Common myeloid progenitor, CD34-positive (primary cell): Measurements from ENCODE around the gene RFX6.

Source experiments
- CTCF ChIA-PET: fragments of 350-600 bp; sonication (Branson Sonifier 250); formaldehyde crosslinking; loops from one replicate; lab custom pipeline; 2021; ENCODE audit warnings: antibody characterized with exemption; lab: Charles Lee
- POLR2A ChIA-PET: fragments of 350-600 bp; sonication (Branson Sonifier 250); formaldehyde crosslinking; loops from one replicate; lab custom pipeline; 2021; ENCODE audit warnings: antibody characterized with exemption; lab: Charles Lee
- DNase-seq, 3 donors: peaks; one replicate each; pipeline versions ENCODE4 v3.0.0 to v3.0.0-alpha.2; 2013
- H3K27ac ChIP-seq, 2 experiments: 1 replicate in 1 of 2; 2 replicates in 1 of 2; pipeline ENCODE4 v1.7.0; 2013; ENCODE audit warnings: inconsistent platforms in 2 of 2, low read length in 2 of 2, mild to moderate bottlenecking in 2 of 2, low read depth in 1 of 2, moderate library complexity in 1 of 2; ENCODE audit not compliant: severe bottlenecking in 2 of 2, insufficient read depth in 1 of 2, poor library complexity in 1 of 2
- H3K27me3 ChIP-seq, 5 experiments: replicated peaks in 2 of 5; 1 replicate in 3 of 5; 2 replicates in 2 of 5; pipeline versions ENCODE4 v1.6.1 to v1.7.0; 2013; ENCODE audit warnings: low read length in 4 of 5, mild to moderate bottlenecking in 2 of 5, moderate library complexity in 2 of 5, inconsistent platforms in 1 of 5; ENCODE audit not compliant: insufficient read depth in 5 of 5, control insufficient read depth in 4 of 5
- H3K36me3 ChIP-seq, 4 experiments: 1 replicate in 2 of 4; 2 replicates in 2 of 4; pipeline versions ENCODE4 v1.6.1 to v1.7.0; 2013; ENCODE audit warnings: low read length in 3 of 4, control low read depth in 1 of 4, mild to moderate bottlenecking in 1 of 4; ENCODE audit not compliant: control insufficient read depth in 4 of 4, insufficient read depth in 4 of 4
- H3K4me1 ChIP-seq, 4 experiments: 1 replicate in 3 of 4; 2 replicates in 1 of 4; pipeline versions ENCODE4 v1.6.1 to v1.7.1; 2013; ENCODE audit warnings: low read length in 3 of 4, mild to moderate bottlenecking in 3 of 4, control low read depth in 1 of 4, inconsistent platforms in 1 of 4, moderate library complexity in 1 of 4; ENCODE audit not compliant: control insufficient read depth in 4 of 4, insufficient read depth in 4 of 4; ENCODE audit errors: control extremely low read depth in 1 of 4
- H3K4me3 ChIP-seq, 7 experiments: 1 replicate in 4 of 7; 2 replicates in 3 of 7; pipeline versions ENCODE4 v1.5.1 to v1.7.0; 2013; ENCODE audit warnings: mild to moderate bottlenecking in 7 of 7, low read length in 6 of 7, moderate library complexity in 6 of 7, inconsistent platforms in 2 of 7, low read depth in 2 of 7, control low read depth in 1 of 7; ENCODE audit not compliant: insufficient read depth in 4 of 7, control insufficient read depth in 1 of 7; ENCODE audit errors: extremely low read depth in 1 of 7
- H3K9me3 ChIP-seq, 5 experiments: 1 replicate in 4 of 5; 2 replicates in 1 of 5; pipeline versions ENCODE4 v1.6.1 to v1.7.1; 2013; ENCODE audit warnings: low read length in 4 of 5, mild to moderate bottlenecking in 2 of 5, inconsistent platforms in 1 of 5, low read depth in 1 of 5, moderate library complexity in 1 of 5; ENCODE audit not compliant: control insufficient read depth in 4 of 5, insufficient read depth in 2 of 5; ENCODE audit errors: control extremely low read depth in 1 of 5
- WGBS: methylation state at CpG from one replicate; pipeline ENCODE4 v1.1.5; 2013; ENCODE audit not compliant: insufficient coverage; 5-methylcytosine and 5-hydroxymethylcytosine counted together

RFX6 gene

GRCh38 chr6:116876107-116876506 lies 935 bp upstream of the RFX6 start:
- Histone ChIP-seq H3K27me3 (peaks cover 18 to 53% (median 22%) of the 10 kb centered on the region in 5 experiments), H3K4me1 (peaks cover 0 to 11% (median 8%) of the 10 kb centered on the region in 4 experiments), H3K4me3 (peak overlapping the region in 1 of 7 experiments; percentile 40), H3K27ac (no peak overlapping the region), H3K36me3 (no peaks in the 10 kb centered on the region), H3K9me3 (peaks cover 0 to 10% (median 2%) of the 10 kb centered on the region in 5 experiments)
- 46% methylated on average over 3 of the region's 8 CpGs for whole genome bisulfite sequencing
- POLR2A ChIA-PET, result no interaction called here
- peak in 1 of 3 donors; percentile 12 for DNase-seq
- CTCF ChIA-PET, result no interaction called here

- ChIA-PET POLR2A (no interaction called here), CTCF (interaction anchor here (0.9 kb wide), 1 partner anchor 95 kb away, joined by 3 read pairs; no protein-coding TSS in a partner anchor)
- DNase-seq, result peak in 1 of 3 donors; percentile 20
- H3K4me1 ChIP-seq, result peaks cover 0 to 11% (median 8%) of the 10 kb centered on the region in 4 experiments
- H3K9me3 ChIP-seq, result peaks cover 0 to 4% (median 1%) of the 10 kb centered on the region in 5 experiments
- H3K27me3 ChIP-seq, result peaks cover 18 to 53% (median 25%) of the 10 kb centered on the region in 5 experiments
- WGBS, result 7% methylated on average over 10 of the region's 10 CpGs
- H3K36me3 ChIP-seq, result no peaks in the 10 kb centered on the region
- H3K27ac ChIP-seq, result no peak overlapping the region
- H3K4me3 ChIP-seq, result no peak overlapping the region
Observed at GRCh38 chr6:116877743-116878142, 701 bp downstream of the RFX6 start.

- Histone ChIP-seq H3K4me1 (peaks cover 0 to 11% (median 8%) of the 10 kb centered on the region in 4 experiments), H3K27me3 (peaks cover 9 to 31% (median 17%) of the 10 kb centered on the region in 5 experiments), H3K9me3 (no peaks in the 10 kb centered on the region), H3K4me3 (no peak overlapping the region), H3K27ac (no peak overlapping the region), H3K36me3 (no peaks in the 10 kb centered on the region)
- no peak for DNase-seq
- ChIA-PET POLR2A (no interaction called here), CTCF (no interaction called here)
Observed at GRCh38 chr6:116881236-116881635, 4.2 kb downstream of the RFX6 start.

- no peak for DNase-seq
- 100% methylated on average over 1 of the region's 1 CpG for WGBS
- Histone ChIP-seq H3K27ac (no peak overlapping the region), H3K27me3 (peaks cover 2 to 13% (median 6%) of the 10 kb centered on the region in 5 experiments), H3K4me1 (no peaks in the 10 kb centered on the region), H3K4me3 (no peak overlapping the region), H3K36me3 (no peaks in the 10 kb centered on the region), H3K9me3 (no peaks in the 10 kb centered on the region)
- CTCF ChIA-PET, result interaction anchor here (0.7 kb wide), 1 partner anchor 950 kb away, joined by 3 read pairs; no protein-coding TSS in a partner anchor
- POLR2A ChIA-PET, result no interaction called here
Observed at GRCh38 chr6:116883005-116883404, 6.0 kb downstream of the RFX6 start.

- Histone ChIP-seq H3K9me3 (no peaks in the 10 kb centered on the region), H3K27me3 (peaks cover 3 to 9% (median 6%) of the 10 kb centered on the region in 5 experiments), H3K4me1 (no peaks in the 10 kb centered on the region), H3K36me3 (no peaks in the 10 kb centered on the region), H3K27ac (no peak overlapping the region), H3K4me3 (no peak overlapping the region)
- WGBS, result 96% methylated on average over 2 of the region's 3 CpGs
- ChIA-PET CTCF (no interaction called here), POLR2A (no interaction called here)
- DNase-seq, result no peak
Observed at GRCh38 chr6:116884530-116884929, 7.5 kb downstream of the RFX6 start.

- ChIA-PET POLR2A (no interaction called here), CTCF (no interaction called here)
- Histone ChIP-seq H3K27me3 (peaks cover 3 to 7% (median 5%) of the 10 kb centered on the region in 5 experiments), H3K4me1 (no peaks in the 10 kb centered on the region), H3K4me3 (no peak overlapping the region), H3K36me3 (no peaks in the 10 kb centered on the region), H3K9me3 (no peaks in the 10 kb centered on the region), H3K27ac (no peak overlapping the region)
- 92% methylated on average over 2 of the region's 3 CpGs for WGBS
- DNase-seq, result no peak
Observed at GRCh38 chr6:116887168-116887567, 10.1 kb downstream of the RFX6 start.

- H3K27me3 ChIP-seq, result peaks cover 3 to 7% (median 6%) of the 10 kb centered on the region in 5 experiments
- ChIA-PET POLR2A (no interaction called here), CTCF (no interaction called here)
- H3K4me1 ChIP-seq, result no peaks in the 10 kb centered on the region
- DNase-seq, result no peak
- H3K4me3 ChIP-seq, result no peak overlapping the region
- no CpG with 5 or more reads among the region's 1 CpG for WGBS
- H3K36me3 ChIP-seq, result no peaks in the 10 kb centered on the region
- no peaks in the 10 kb centered on the region for H3K9me3 ChIP-seq
- no peak overlapping the region for H3K27ac ChIP-seq
Observed at GRCh38 chr6:116887894-116888293, 10.9 kb downstream of the RFX6 start.
